HPDE6-E6E7 (cell line): ENCODE results near the gene RELA.
"Not testable (repeated sequence)": the region's sequence is repeated elsewhere in the genome, so short reads cannot be mapped to it uniquely, and the experiment has no call there.

ENCODE experiments used
- DNase-seq: peaks from one replicate; pipeline ENCODE4 v3.0.0; 2011; ENCODE audit warnings: missing footprints; ENCODE audit errors: extremely low spot score

The RELA gene

GRCh38 chr11:65662799-65663638 is at the start of gene RELA:
TSS of gene RELA (minus strand) at chr11:65662916. CDS start at chr11:65662832, 84 bp downstream.
- peak; percentile 88 for DNase-seq

GRCh38 chr11:65711785-65712632 is 49.3 kb upstream of the RELA start, which contains the start of gene KAT5:
TSS of gene KAT5 (plus strand) at chr11:65712252. CDS start at chr11:65712268, 16 bp downstream.
- DNase-seq, result peak; percentile 95

GRCh38 chr11:65710421-65710820 is 47.7 kb upstream of the RELA start:
- DNase-seq, result no peak

- no peak for DNase-seq
Measured at GRCh38 chr11:65709661-65710060, 46.9 kb upstream of the RELA start.

GRCh38 chr11:65708451-65708850 is 45.7 kb upstream of the RELA start:
- DNase-seq, result no peak

GRCh38 chr11:65707002-65707401 is 44.3 kb upstream of the RELA start:
- DNase-seq, result not testable (repeated sequence)

- DNase-seq, result not testable (repeated sequence)
Measured at GRCh38 chr11:65706303-65706763, 43.6 kb upstream of the RELA start.

GRCh38 chr11:65703846-65704245 is 41.1 kb upstream of the RELA start:
- DNase-seq, result no peak

- DNase-seq, result no peak
Measured at GRCh38 chr11:65701686-65702085, 39.0 kb upstream of the RELA start.

- no peak for DNase-seq
Measured at GRCh38 chr11:65700399-65700798, 37.7 kb upstream of the RELA start.

GRCh38 chr11:65699306-65699705 is 36.6 kb upstream of the RELA start:
- DNase-seq, result no peak

GRCh38 chr11:65698205-65698604 is 35.5 kb upstream of the RELA start:
- DNase-seq, result no peak

GRCh38 chr11:65696802-65697552 is 34.3 kb upstream of the RELA start:
- DNase-seq, result no peak

- DNase-seq, result no peak
Measured at GRCh38 chr11:65695459-65696241, 32.9 kb upstream of the RELA start.

- no peak for DNase-seq
Measured at GRCh38 chr11:65692367-65692766, 29.7 kb upstream of the RELA start.

- not testable (repeated sequence) for DNase-seq
Measured at GRCh38 chr11:65691847-65692246, 29.1 kb upstream of the RELA start.

- no peak for DNase-seq
Measured at GRCh38 chr11:65685981-65686380, 23.3 kb upstream of the RELA start.

GRCh38 chr11:65683480-65683879 is 20.8 kb upstream of the RELA start:
- not testable (repeated sequence) for DNase-seq

GRCh38 chr11:65680192-65680743 is 17.6 kb upstream of the RELA start:
- no peak for DNase-seq

GRCh38 chr11:65672982-65673381 is 10.3 kb upstream of the RELA start:
- DNase-seq, result no peak
